ENCODE results near the gene PMM2.
"Not testable (repeated sequence)": the region's sequence is repeated elsewhere in the genome, so short reads cannot be mapped to it uniquely, and the experiment has no call there.

PMM2 gene

DNA sequence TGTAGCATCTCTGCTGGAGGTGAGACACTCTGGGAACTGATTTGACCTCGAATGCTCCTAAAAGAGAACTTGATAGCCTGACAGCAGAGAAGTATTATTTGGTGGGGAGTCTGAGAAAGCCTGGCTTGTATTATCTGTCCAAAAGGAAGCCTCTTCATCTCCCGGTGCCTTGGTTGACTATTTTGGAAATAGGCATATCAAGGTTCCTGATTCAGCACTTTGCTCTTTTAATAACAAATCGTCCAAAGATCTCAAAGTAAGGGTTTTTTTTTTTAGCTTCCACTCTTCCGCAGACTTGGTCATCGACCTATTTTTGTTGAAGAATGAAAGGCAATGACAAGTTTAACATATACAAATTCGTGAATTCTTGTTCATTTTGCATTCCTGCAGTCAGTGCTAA, 15.0 kb upstream of the PMM2 start:
- no peak for DNase-seq (ENCODE audit: low read depth)

DNA sequence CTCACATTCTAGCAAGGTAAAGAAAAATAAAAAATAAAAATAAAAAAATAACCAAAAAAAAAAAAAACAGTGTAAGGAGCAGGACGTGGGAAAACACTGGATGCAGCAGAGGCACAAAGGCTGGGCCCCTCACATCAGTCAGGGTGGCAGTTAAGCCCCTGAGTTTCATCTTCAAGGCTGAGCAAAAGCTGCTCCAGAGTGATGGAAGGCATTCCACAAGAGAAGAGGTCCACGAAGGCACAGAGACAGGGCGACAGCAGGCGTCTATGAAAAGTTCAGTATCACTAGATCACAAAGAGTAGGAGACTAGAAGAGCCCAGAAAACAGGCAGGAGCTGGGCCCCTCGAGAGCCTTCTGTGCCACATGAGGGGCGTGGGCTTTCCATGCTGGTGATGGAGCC, 12.2 kb upstream of the PMM2 start:
- DNase-seq (ENCODE audit: low read depth), result no peak

DNA sequence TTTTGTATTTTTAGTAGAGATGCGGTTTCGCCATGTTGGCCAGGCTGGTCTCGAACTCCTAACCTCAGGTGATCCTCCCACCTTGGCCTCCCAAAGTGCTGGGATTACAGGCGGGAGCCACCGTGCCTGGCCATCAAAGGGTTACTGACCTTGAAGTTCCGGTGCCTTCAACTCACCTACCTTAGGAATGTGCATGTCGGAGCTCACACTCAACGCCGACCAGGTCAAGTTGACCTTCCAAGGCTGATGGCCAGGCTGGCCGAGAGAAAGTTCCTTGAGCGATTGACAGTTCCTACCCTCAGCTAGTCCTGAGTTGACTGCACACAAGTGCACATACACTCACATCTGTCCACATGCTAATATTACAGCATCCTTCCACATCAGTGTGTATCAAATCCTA, 11.3 kb upstream of the PMM2 start:
- not testable (repeated sequence) for DNase-seq (ENCODE audit: low read depth)

DNA sequence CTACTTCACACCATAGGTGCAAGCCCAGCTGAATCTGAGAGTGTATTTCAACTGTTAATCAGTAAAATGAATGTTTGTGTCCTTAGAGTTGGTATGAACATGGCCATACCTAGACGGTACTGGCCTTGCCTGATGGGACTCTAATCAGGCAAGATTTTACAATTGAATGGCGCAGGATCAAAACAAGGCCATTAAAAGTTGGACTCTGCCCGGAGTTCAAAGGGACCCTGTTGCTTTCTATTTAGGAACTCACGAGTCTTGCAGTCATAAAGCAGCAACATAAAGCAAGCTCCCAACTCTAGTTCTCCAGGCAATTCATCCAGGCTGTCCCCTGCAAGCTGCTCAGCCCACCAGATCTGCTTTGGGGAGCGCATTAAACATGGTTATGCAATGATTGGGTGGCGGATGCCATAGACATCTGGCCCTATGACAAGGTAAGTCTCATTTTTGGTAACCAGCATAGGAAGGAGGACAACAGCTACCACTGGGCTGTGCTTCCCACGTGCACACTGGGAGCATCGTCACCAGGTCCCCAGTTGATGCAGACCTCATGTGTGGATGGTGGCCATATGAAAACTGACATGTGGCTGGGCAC, 9.0 kb upstream of the PMM2 start:
- DNase-seq (ENCODE audit: low read depth), result no peak

DNA sequence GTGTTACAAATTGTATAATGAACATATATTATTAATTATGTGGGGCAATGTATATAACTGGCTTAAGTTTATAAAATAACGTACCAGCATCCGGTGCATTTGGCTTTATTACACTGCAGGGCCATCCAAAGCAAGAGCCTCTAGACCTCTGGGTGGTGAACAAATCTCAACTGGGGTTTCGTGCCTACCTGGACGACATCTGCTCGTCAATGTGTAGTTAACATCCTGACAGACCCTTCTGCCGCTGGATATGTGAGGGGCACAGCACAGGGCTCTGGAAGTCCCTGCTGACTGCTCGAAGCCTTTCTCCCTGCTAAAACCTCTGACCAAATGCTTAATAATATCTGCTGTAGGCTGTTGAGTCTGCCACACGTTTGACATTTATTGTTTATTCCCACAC, 2.5 kb upstream of the PMM2 start:
- DNase-seq (ENCODE audit: low read depth), result no peak

DNA sequence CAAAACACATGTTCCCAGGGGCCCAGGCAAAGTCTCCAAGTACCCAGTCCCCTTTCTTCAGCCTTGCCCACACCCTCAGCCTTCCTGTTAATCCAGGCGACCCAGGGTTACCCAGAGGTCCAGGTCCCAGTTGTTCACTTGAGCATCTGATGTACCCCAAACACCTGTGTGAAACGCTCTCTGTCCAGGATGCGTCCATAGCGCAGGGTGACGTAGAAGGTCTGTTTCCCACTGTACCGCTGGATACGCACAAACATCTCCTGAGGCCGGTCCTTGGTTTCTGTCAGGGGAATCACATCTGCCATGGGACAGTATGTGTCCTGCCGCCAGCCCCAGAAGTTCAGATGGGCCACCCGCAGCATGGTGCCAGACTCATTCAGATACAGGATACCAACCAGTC, 1.8 kb upstream of the PMM2 start:
- DNase-seq (ENCODE audit: low read depth), result no peak

DNA sequence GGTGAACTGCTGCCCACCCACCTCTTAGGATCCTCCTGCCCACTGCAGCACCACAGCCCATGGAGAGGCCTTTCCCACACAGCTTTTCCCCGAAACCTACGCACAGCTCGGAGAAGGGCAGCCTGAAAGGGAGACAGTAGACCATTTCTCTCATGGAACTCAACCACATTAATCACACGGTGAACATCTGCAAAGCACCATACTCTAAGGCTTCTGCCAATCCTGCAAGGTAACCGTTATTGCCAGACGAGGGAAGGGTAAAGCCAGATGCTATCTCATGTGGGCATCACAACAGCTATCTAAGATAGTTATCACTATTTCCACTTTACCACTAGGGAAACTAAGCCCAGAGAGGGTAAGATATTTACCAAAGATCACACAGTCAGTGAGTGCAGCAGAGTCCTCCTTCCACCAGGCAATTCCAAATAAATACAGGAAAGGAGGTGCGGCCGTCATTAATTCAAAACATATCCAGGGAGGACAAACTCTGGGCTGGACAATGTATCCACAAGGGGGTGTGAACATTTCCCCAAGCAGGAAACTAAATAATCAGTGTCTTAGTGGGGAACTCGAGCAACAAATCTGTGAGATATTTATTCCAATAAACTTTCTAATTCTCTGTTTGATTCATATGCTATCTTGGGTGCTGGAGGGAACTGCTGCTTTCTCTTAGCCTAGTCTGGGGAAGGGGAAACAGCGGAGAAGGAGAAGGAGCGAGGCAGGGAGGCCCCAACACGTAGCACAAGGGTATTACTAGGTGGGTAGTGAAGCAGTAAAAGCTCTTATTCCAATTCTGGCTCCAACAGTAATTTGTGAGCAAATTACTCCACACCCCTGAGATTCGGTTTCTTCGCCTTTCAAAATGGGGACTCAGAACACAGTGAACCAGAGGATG, 923 bp upstream of the PMM2 start:
- DNase-seq (ENCODE audit: low read depth), result no peak

DNA sequence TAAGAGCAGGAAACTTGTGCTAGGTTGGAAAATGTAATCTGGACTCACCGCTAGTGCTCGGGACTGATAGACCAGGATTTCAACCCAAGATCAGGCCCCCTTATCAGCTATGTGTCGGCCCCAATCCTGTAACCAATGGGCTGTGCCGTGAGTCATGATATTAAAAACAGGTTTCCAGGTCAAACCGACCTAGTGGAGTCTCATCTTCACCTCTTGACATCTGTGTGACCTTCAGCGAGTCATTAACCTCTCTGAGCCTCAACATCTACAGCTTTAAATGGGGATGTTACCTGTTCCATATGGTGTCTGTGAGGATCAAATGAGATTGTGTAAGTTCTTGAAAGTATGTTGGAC, 512 bp downstream of the PMM2 start:
- no peak for DNase-seq (ENCODE audit: low read depth)

DNA sequence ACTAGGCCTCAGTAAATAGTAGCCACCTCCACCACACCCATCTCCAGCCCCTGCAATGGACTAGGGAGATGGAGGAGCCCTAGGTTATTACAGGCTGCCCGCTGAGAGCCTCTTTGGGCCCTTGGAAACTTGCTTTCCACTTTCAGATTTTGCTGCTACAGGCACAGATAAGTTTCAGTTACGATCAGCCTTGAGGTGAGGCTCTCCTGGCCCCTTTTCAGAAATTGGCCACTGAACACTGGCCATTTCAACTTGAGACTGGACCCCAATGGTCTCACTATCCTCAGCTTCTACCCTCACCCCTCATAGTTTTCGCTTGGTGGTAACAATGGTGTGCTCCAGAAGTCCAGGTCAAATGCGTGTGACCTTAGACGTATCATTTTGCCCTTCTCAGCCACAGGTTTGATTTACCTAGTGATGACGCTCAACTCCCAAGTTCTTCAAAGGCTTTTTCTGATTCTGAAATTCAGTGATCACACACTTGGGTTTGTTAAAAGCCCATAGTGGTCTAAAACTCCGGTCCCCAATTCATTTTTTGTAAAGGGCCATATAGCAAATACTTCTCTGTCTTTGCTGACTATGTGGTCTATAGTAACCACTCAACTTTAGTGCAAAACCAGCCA, 1.0 kb downstream of the PMM2 start:
- no peak for DNase-seq (ENCODE audit: low read depth)

DNA sequence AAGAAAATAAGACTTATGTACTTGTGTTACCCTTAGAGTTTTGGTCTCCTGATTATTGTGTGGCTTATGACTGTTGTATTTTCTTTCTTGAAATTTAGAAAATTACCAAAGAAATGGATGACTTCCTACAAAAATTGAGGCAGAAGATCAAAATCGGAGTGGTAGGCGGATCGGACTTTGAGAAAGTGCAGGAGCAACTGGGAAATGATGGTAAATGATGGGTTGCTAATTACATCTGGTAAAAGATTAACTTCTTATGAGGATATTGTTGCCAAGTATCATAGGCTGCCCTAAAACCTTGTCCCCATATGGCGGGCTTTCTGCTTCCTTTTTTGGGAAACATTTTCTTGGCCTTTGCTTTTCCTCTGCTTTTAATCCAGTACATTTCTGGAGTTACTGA, 4.1 kb downstream of the PMM2 start:
- no peak for DNase-seq (ENCODE audit: low read depth)

DNA sequence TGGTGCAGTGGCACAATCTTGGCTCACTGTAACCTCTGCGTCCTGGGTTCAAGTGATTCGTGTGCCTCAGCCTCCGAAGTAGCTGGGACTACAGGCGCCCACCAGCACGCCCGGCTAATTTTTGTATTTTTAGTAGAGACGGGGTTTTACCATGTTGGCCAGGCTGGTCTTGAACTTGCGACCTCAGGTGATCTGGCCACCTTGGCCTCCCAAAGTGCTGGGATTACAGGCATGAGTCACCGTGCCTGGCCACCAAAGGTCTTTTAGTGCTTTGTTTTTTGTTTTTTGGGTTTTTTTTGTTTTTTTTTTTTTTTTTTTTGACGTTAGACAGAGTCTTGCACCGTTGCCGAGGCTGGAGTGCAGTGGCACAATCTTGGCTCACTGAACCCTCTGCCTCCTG, 6.1 kb downstream of the PMM2 start:
- DNase-seq (ENCODE audit: low read depth), result not testable (repeated sequence)

DNA sequence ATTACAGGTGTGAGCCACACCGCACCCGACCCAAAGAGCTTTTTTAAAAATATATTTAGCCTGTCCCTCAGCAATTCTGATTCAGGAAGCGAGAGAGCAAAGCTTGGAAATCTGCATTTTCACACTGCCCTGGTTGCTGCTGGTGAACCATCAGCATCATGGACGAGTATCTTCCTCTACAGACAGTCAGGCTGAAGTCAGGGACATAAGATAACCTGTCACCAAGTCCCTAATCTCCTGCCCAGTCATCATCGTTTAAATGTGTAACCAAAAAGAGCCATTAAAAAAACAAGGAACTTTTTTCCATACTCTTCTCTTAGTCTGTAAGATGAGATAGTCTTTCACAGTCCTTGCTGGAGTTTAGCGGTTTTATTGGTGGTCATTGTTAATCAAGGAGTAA, 6.7 kb downstream of the PMM2 start:
- DNase-seq (ENCODE audit: low read depth), result no peak

DNA sequence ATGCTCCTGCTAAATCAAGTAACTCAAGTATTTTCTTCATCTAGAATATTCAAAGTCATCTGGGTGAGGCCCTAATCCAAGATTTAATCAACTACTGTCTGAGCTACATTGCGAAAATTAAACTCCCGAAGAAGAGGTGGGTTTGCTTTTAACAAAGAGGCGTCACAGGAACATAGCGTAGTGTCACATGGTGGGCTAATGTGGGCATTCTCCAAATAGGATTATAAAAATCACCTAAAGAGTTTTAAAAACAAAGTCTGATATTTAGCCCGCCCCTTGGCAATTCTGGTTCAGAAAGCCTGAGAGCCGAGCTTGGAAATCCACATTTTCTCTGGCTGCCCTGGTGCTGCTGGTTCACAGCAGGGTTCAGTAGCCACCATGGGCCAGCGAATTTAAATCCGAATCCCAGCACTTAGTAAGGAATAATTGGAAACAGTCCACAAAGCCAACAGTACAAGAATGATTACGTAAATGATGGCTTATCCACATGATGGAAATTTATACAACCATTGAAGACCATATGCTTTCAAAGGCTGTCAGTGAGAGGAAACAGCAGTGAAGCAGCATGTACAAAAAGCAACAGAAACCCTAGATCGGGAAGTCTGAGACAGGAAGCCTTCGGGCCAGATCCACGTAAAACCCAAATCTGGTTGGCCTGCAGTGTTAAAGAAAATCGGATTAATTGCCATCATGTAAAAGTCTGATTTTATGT, 8.8 kb downstream of the PMM2 start:
- DNase-seq (ENCODE audit: low read depth), result no peak

DNA sequence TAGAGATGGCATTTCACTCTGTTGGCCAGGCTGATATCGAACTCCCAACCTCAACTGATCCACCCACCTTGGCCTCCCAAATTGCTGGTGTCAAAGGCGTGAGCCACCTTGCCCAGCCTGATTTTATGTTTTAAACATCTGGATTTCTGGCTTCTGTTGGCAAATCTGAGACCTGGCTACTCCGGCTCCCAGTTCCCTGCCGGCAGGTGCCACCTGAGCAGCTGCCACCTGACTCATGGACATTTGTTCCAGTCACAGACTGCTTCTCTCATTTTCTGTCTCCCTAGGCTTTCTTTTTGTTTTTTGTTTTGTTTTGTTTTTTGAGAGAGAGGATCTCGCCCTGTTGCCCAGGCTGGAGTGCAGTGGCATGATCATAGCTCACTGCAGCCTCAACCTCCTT, 9.6 kb downstream of the PMM2 start:
- no peak for DNase-seq (ENCODE audit: low read depth)

DNA sequence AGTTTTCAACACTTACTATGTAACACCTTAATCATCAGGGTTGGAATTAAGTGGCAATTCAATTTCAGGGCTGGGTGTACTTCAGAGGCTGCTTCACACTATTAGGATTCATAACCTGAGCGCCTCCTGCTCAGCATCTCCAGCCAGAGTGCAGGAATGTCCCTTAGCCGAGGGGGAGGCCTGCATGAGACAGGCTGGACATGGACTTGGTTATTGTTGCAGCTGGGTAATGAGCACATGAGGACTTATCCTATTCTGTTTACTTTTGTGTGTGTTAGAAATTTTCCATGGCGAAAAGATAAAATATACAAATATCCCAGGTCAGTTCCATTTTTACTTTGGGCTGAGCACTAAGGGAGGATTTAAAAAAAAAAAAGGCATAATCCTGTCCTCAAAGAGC, 10.4 kb downstream of the PMM2 start:
- no peak for DNase-seq (ENCODE audit: low read depth)

DNA sequence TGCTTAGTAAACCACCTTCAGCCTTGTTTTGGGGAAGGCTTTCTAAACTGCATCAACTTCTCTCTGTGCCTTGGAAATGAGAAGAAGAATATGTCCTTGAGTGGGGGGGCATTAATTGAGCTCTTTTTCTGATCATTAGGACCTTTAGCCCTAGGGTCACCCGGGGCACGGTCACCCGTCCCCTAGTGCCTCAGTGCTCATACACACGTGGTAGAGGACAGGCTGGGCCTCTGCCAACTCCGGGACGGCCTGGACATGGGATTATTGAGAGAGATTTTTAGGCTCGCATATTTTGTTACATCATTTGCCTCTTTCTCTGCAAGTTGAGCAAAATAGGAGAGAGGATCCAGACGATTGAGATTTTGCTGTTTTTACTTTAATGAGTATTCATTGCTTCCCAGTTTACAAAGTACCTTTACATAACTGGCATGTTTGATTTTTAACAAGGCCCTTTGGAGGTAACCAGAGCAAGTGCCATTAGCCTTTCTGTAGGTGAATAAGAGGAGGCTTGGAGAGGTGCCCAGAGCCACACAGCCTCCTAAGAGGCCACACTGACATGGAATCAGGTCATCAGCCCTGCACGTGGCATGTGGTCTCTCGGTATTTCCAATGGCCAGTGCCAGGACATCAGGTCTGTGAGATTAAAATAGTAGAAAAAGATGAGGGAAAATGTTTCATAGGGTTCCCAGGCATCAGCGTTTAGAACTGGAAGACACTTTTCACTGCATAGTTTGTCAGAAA, 11.1 kb downstream of the PMM2 start:
- no peak for DNase-seq (ENCODE audit: low read depth)

DNA sequence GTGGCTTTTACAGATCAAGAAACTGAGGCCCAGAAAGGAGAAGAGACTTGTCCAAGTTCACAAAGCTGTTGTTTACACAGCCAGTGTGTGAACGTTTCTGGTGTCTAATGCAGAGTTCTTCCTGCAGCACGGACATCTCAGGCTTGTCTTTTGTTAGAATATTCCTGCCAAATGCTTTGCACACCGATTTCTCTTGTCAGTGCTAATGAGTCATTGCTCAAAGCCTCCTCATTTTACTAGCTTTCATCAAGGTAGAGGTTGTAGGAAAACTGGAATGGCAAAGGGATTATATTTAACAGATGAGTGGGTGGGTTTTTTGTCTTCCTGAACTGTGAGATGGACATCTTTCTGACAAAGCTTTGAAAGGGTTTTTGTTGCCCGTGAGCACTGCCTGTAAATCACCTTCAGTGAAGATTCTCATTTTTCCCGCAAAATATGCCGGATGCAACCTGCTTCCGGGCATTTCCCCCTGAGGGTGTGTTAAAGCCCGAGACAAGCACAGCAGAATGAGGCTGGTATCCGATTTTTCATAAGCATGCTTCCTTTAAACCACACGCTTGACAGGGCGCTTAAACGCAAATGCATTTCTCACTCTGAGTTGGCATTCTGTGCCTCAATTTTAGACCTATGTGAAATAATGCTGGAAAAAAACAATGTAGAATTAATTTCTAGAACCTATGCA, 14.7 kb downstream of the PMM2 start:
- DNase-seq (ENCODE audit: low read depth), result no peak

DNA sequence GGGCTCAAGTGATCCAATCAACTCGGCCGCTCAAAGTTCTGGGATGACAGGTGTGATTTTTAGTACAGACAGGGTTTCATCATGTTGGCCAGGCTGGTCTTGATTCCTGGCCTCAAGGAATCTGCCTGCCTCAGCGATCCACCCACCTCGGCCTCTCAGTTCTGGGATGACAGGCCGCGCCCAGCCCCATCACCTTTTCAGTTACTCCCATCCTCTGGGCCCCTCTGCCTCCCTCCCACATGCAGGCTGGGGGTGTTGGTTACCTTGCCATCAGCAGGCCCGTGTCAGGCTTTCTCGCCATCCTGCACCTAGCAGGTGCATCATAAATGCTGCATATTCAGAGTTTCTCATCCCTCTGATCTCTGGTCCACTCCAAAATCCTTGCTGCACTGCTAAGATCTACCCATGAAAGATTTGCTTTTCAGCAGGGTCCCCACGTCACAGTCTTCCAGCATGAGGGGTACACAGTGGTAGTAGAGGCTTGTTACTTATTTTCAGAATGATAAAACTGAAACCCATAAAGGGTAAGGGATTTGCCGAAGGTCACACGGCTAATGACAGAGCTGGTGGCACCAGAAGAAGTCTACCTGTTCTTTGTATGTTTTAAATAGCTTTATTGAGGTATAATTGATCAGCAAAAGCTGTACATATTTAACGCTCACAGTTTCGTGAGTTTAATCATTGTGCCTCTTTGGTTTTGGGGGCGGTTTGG, 16.6 kb downstream of the PMM2 start:
- no peak for DNase-seq (ENCODE audit: low read depth)

DNA sequence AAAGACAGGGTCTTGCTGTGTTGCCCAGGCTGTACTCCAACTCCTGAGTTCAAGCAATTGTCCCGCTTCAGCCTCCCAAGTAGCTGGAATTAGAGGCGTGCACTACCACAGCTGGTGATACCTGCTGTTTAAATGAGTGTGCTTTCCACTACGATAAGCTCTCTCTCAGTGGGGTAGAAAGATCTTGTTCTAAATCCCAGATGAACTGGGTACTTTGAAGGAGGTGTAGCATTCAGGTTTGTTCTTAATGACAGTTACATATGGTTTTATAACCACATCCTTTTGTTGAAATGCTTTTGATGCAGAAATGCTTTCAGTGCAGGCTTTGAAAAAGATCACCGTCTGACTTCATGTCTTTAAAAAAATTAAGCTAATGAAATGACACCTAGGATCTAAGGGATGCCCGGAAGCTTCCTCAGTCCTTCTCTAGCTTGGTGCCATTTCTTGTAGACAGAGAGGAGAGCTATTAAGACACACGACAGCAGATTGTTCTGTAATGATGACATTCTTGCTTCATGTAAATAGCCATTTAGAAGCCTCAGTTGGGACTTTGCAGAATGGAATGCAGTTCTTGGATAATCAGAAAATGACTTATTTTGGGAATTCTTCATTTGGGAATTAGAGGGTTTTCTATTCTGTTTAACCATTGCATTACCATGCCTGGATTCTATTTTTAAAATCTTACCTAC, 19.5 kb downstream of the PMM2 start:
- DNase-seq (ENCODE audit: low read depth), result no peak

All from activated gamma-delta T cell treated with anti-CD3 and anti-CD28 coated beads, Interleukin-2, amount 50 U/mL, for 16 hours (primary cell).